A549 (cell line): ENCODE data around the gene SCRN1.

Source experiments
- ATOH8 ChIP-seq: fragments of 250-450 bp; sonication (Bioruptor Pico); IDR thresholded peaks from 2 replicates; pipeline ENCODE4 v1.5.0; 2020; ENCODE audit warnings: low read depth, mild to moderate bottlenecking, moderate library complexity
- CEBPB ChIP-seq, 2 experiments: fragments of >200 bp in 1 of 2; sonication (Bioruptor Twin) in 1 of 2; formaldehyde crosslinking in 1 of 2; IDR thresholded peaks; 2 replicates each; pipeline ENCODE4 v1.6.1; 2012 to 2016
- CTCF ChIP-seq: fragments of >200 bp; sonication (Bioruptor Twin); formaldehyde crosslinking; IDR thresholded peaks from 3 replicates; pipeline ENCODE4 v1.5.1; 2016
- EP300 ChIP-seq, 2 experiments: fragments of >200 bp; sonication (Bioruptor Twin); formaldehyde crosslinking; IDR thresholded peaks; 2 replicates in 1 of 2; 3 replicates in 1 of 2; pipeline ENCODE4 v1.6.1; 2016 to 2017
- MYC ChIP-seq: IDR thresholded peaks from 2 replicates; pipeline ENCODE4 v1.6.1; 2012; ENCODE audit warnings: mild to moderate bottlenecking, inconsistent platforms, low read length, improper control_type of control experiment, borderline replicate concordance
- POLR2A ChIP-seq: IDR thresholded peaks from 2 replicates; pipeline ENCODE4 v1.6.1; 2012; ENCODE audit warnings: mild to moderate bottlenecking, low read length
- RAD21 ChIP-seq, 2 experiments: fragments of >200 bp in 1 of 2; sonication (Bioruptor Twin) in 1 of 2; formaldehyde crosslinking in 1 of 2; IDR thresholded peaks in 1 of 2; conservative IDR thresholded peaks in 1 of 2; 2 replicates in 1 of 2; 3 replicates in 1 of 2; pipeline ENCODE4 v1.6.1; 2012 to 2018; ENCODE audit warnings: inconsistent platforms in 1 of 2
- RFX5 ChIP-seq: fragments of 450-650 bp; IDR thresholded peaks from 2 replicates; pipeline ENCODE4 v1.7.1; 2014; ENCODE audit warnings: antibody characterized with exemption, mild to moderate bottlenecking, moderate library complexity

DNA sequence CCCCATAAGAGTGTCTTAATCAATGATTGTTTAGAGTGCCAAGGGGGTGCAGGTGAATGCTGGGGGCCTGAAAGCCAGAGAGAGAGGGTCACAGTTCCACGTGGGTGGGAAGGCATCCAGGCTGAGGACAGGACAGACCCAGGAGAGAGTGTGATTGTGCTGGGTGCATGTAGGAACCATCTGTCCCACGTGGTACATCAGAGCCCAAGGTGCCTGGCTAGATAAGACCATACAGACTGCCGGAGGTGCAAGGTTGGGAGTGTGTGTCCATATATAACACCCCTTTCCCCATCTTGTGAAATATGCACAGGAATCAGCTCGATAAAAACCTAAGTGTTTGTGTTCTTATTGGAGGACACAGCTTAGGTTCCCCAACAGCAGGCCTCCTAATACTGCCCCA, 97.8 kb downstream of the SCRN1 start:
- TF ChIP-seq RFX5: no peak
- TF ChIP-seq POLR2A: no peak
- no peak for TF ChIP-seq CTCF
- TF ChIP-seq EP300 (IDR thresholded peaks at IDR 0.05): no peak
- TF ChIP-seq RAD21 (conservative IDR thresholded peaks at IDR 0.05 in 1 of 2, IDR thresholded peaks at IDR 0.05 in 1 of 2): no peak
- TF ChIP-seq ATOH8 (CRISPR knock-in tag): no peak
- TF ChIP-seq CEBPB (IDR thresholded peaks at IDR 0.05): no peak
- no peak for TF ChIP-seq MYC
